ENCODE results near the gene CAND1. TPM values are rescaled to one million over a fixed set of nuclear protein-coding genes. Genes with fewer than 3 reads are reported as not detected.

CAND1 gene
- 10 to 100 TPM; 48.7 to 53.0 TPM for total RNA-seq
- long read RNA-seq, full-length matches to known transcripts, result 24 of 29 reads
- long read RNA-seq, partial matches to known transcripts, result 3 of 29 reads
- long read RNA-seq, other reads (novel, unspliced or antisense), result 2 of 29 reads

GRCh38 chr12:67268896-67269632 lies at the start of gene CAND1:
Gene CAND1, plus strand, starts transcription at chr12:67269358. Its CDS starts 360 bp downstream, at chr12:67269718.
- DNase-seq, result peak; percentile 96
- intact Hi-C loops (cut with DNase I), result no loop called here
- peak; percentile 93 to 94 for ATAC-seq

- ATAC-seq (no peak), DNase-seq (peak; percentile 17)
- intact Hi-C loops (cut with DNase I), result loop anchor here in 1 of 2 donors (1.0 to 10.0 kb wide), 4 partner anchors 59 to 533 kb away; no protein-coding TSS in a partner anchor
Observed at GRCh38 chr12:67220065-67220464, 49.1 kb upstream of the CAND1 start.

GRCh38 chr12:67222302-67222701 lies 46.9 kb upstream of the CAND1 start:
- intact Hi-C loops (cut with DNase I), result loop anchor here in 1 of 2 donors (5.0 to 10.0 kb wide), 3 partner anchors 195 to 535 kb away; no protein-coding TSS in a partner anchor
- no peak for DNase-seq
- peak in 1 of 2 donors; percentile 38 for ATAC-seq

GRCh38 chr12:67223225-67223624 lies 45.9 kb upstream of the CAND1 start:
- intact Hi-C loops (cut with DNase I), result loop anchor here in 1 of 2 donors (5.0 to 10.0 kb wide), 3 partner anchors 196 to 536 kb away; no protein-coding TSS in a partner anchor
- DNase-seq, result no peak
- ATAC-seq, result no peak

GRCh38 chr12:67237231-67237630 lies 31.9 kb upstream of the CAND1 start:
- DNase-seq (no peak), ATAC-seq (no peak)
- intact Hi-C loops (cut with DNase I), result no loop called here

- ATAC-seq (no peak), DNase-seq (no peak)
- intact Hi-C loops (cut with DNase I), result no loop called here
Observed at GRCh38 chr12:67239061-67239460, 30.1 kb upstream of the CAND1 start.

- intact Hi-C loops (cut with DNase I), result no loop called here
- ATAC-seq, result no peak
Observed at GRCh38 chr12:67241482-67241881, 27.7 kb upstream of the CAND1 start.

GRCh38 chr12:67243260-67243659 lies 25.9 kb upstream of the CAND1 start:
- intact Hi-C loops (cut with DNase I), result no loop called here
- no peak for DNase-seq
- ATAC-seq, result no peak

More at GRCh38 chr12:67241482-67241881, 27.7 kb upstream of the CAND1 start:
- no peak for DNase-seq

GRCh38 chr12:67245571-67245970 lies 23.6 kb upstream of the CAND1 start:
- DNase-seq (no peak), ATAC-seq (no peak)
- intact Hi-C loops (cut with DNase I), result no loop called here

GRCh38 chr12:67251012-67251411 lies 18.1 kb upstream of the CAND1 start:
- DNase-seq (no peak), ATAC-seq (no peak)
- intact Hi-C loops (cut with DNase I), result no loop called here

GRCh38 chr12:67254372-67255026 lies 14.7 kb upstream of the CAND1 start:
- intact Hi-C loops (cut with DNase I), result no loop called here
- DNase-seq, result no peak

GRCh38 chr12:67256649-67257048 lies 12.5 kb upstream of the CAND1 start:
- intact Hi-C loops (cut with DNase I), result no loop called here
- ATAC-seq (no peak), DNase-seq (no peak)

More at GRCh38 chr12:67254372-67255026, 14.7 kb upstream of the CAND1 start:
- ATAC-seq, result no peak

- DNase-seq, result no peak
- intact Hi-C loops (cut with DNase I), result no loop called here
- ATAC-seq, result no peak
Observed at GRCh38 chr12:67263471-67263870, 5.7 kb upstream of the CAND1 start.

GRCh38 chr12:67268335-67268895 lies 743 bp upstream of the CAND1 start:
- ATAC-seq (peak; percentile 87 to 92), DNase-seq (peak; percentile 87)
- intact Hi-C loops (cut with DNase I), result no loop called here

GRCh38 chr12:67269633-67270573 lies 745 bp downstream of the CAND1 start:
- DNase-seq (peak; percentile 48), ATAC-seq (peak; percentile 9 to 39)
- intact Hi-C loops (cut with DNase I), result no loop called here

GRCh38 chr12:67270622-67271021 lies 1.5 kb downstream of the CAND1 start:
- DNase-seq (no peak), ATAC-seq (no peak)
- intact Hi-C loops (cut with DNase I), result no loop called here

GRCh38 chr12:67271976-67272375 lies 2.8 kb downstream of the CAND1 start:
- no peak for DNase-seq
- no peak for ATAC-seq
- intact Hi-C loops (cut with DNase I), result no loop called here

- DNase-seq (no peak), ATAC-seq (no peak)
- intact Hi-C loops (cut with DNase I), result no loop called here
Observed at GRCh38 chr12:67274186-67274585, 5.0 kb downstream of the CAND1 start.

Measured in left cardiac atrium (tissue), 4 donors.